ENCODE results near the gene PCK2. TPM values are rescaled to one million over a fixed set of nuclear protein-coding genes. Genes with fewer than 3 reads are reported as not detected.

PCK2 gene
- total RNA-seq, 1 donor from 2014 or later: 22.2 TPM

GRCh38 chr14:24077086-24077485 is 17.0 kb upstream of the PCK2 start:
- no peaks in the 10 kb centered on the region for H3K36me3 Mint-ChIP-seq
- no peak for TF ChIP-seq CTCF (IDR thresholded peaks at IDR 0.05; ENCODE audit: unreplicated experiment)
- no peak overlapping the region for H3K4me3 Mint-ChIP-seq
- no peaks in the 10 kb centered on the region for H3K9me3 Mint-ChIP-seq
- H3K27ac Mint-ChIP-seq: no peak overlapping the region
- DNase-seq (ENCODE audit: low spot score in 2 of 2, unreplicated experiment in 2 of 2): no peak
- peaks cover 30% of the 10 kb centered on the region for H3K27me3 Mint-ChIP-seq (ENCODE audit: low read depth)
- peaks cover 32% of the 10 kb centered on the region for H3K4me1 Mint-ChIP-seq

GRCh38 chr14:24078146-24078545 is 16.0 kb upstream of the PCK2 start:
- DNase-seq (ENCODE audit: low spot score in 2 of 2, unreplicated experiment in 2 of 2): no peak
- peaks cover 34% of the 10 kb centered on the region for H3K27me3 Mint-ChIP-seq (ENCODE audit: low read depth)
- no peak overlapping the region for H3K27ac Mint-ChIP-seq
- no peak for TF ChIP-seq CTCF (IDR thresholded peaks at IDR 0.05; ENCODE audit: unreplicated experiment)
- peaks cover 36% of the 10 kb centered on the region for H3K4me1 Mint-ChIP-seq
- no peak overlapping the region for H3K4me3 Mint-ChIP-seq
- no peaks in the 10 kb centered on the region for H3K36me3 Mint-ChIP-seq
- H3K9me3 Mint-ChIP-seq: no peaks in the 10 kb centered on the region

- H3K4me3 Mint-ChIP-seq: peak overlapping the region; percentile 69
- H3K9me3 Mint-ChIP-seq: no peaks in the 10 kb centered on the region
- peaks cover 37% of the 10 kb centered on the region for H3K27me3 Mint-ChIP-seq (ENCODE audit: low read depth)
- DNase-seq (ENCODE audit: low spot score in 2 of 2, unreplicated experiment in 2 of 2): no peak
- H3K4me1 Mint-ChIP-seq: peaks cover 36% of the 10 kb centered on the region
- no peaks in the 10 kb centered on the region for H3K36me3 Mint-ChIP-seq
- no peak for TF ChIP-seq CTCF (IDR thresholded peaks at IDR 0.05; ENCODE audit: unreplicated experiment)
- peak overlapping the region; percentile 47 for H3K27ac Mint-ChIP-seq
Observed at GRCh38 chr14:24079491-24080141, 14.5 kb upstream of the PCK2 start.

- no peak for DNase-seq (ENCODE audit: low spot score in 2 of 2, unreplicated experiment in 2 of 2)
- Mint-ChIP-seq H3K4me1 (peaks cover 36% of the 10 kb centered on the region), H3K36me3 (no peaks in the 10 kb centered on the region), H3K27ac (peak overlapping the region; percentile 47), H3K4me3 (peak overlapping the region; percentile 69), H3K9me3 (no peaks in the 10 kb centered on the region), H3K27me3 (ENCODE audit: low read depth) (peaks cover 37% of the 10 kb centered on the region)
- TF ChIP-seq CTCF (IDR thresholded peaks at IDR 0.05; ENCODE audit: unreplicated experiment): no peak
Observed at GRCh38 chr14:24080142-24080530, 14.0 kb upstream of the PCK2 start.

GRCh38 chr14:24080888-24081738 is 13.0 kb upstream of the PCK2 start:
- no peaks in the 10 kb centered on the region for H3K9me3 Mint-ChIP-seq
- H3K4me3 Mint-ChIP-seq: peak overlapping the region; percentile 77
- peak in 1 of 2 experiments; percentile 68 for DNase-seq (ENCODE audit: low spot score in 2 of 2, unreplicated experiment in 2 of 2)
- no peak overlapping the region for H3K27ac Mint-ChIP-seq
- H3K27me3 Mint-ChIP-seq (ENCODE audit: low read depth): peaks cover 37% of the 10 kb centered on the region
- H3K36me3 Mint-ChIP-seq: no peaks in the 10 kb centered on the region
- TF ChIP-seq CTCF (IDR thresholded peaks at IDR 0.05; ENCODE audit: unreplicated experiment): no peak
- peaks cover 36% of the 10 kb centered on the region for H3K4me1 Mint-ChIP-seq

Measured in mesothelial cell of epicardium (in vitro differentiated cells).